Right kidney (tissue), 1 donor: ENCODE measurements around the gene SLC18A2.

Experiments
- DNase-seq: peaks from one replicate; pipeline ENCODE4 v3.0.0-alpha.2; 2016

SLC18A2 gene

GRCh38 chr10:117313641-117314040, 72.7 kb downstream of the SLC18A2 start:
- DNase-seq: no peak

- no peak for DNase-seq
Measured at GRCh38 chr10:117316701-117317100, 75.8 kb downstream of the SLC18A2 start.

GRCh38 chr10:117318909-117319308, 78.0 kb downstream of the SLC18A2 start:
- DNase-seq: no peak

GRCh38 chr10:117320050-117320665, 79.2 kb downstream of the SLC18A2 start:
- DNase-seq: no peak

- DNase-seq: no peak
Measured at GRCh38 chr10:117322260-117322659, 81.3 kb downstream of the SLC18A2 start.

GRCh38 chr10:117324367-117324766, 83.5 kb downstream of the SLC18A2 start:
- DNase-seq: no peak

GRCh38 chr10:117327262-117327661, 86.3 kb downstream of the SLC18A2 start:
- DNase-seq: no peak
